Measurements from ENCODE around the gene ZNF576.

- no peak for TF ChIP-seq CTCF (IDR thresholded peaks at IDR 0.05)
- no peak for TF ChIP-seq POLR2AphosphoS5 (IDR thresholded peaks at IDR 0.05; ENCODE audit: low read depth, low read length)
- TF ChIP-seq SIN3A (IDR thresholded peaks at IDR 0.05; ENCODE audit: borderline replicate concordance, insufficient read depth, low read depth, low read length), result no peak
Measured at GRCh38 chr19:43634506-43634871, 38.1 kb downstream of the ZNF576 start.
